ENCODE measurements around the gene ZEB2. TPM values are rescaled to one million over a fixed set of nuclear protein-coding genes. Genes with fewer than 3 reads are reported as not detected.

The ZEB2 gene
- total and polyA plus RNA-seq, 2 of the 8 experiments (the other 6 are each of a cell fraction or from before 2014, with no cell fraction given), result 0.38 TPM; not detected in 1

DNA sequence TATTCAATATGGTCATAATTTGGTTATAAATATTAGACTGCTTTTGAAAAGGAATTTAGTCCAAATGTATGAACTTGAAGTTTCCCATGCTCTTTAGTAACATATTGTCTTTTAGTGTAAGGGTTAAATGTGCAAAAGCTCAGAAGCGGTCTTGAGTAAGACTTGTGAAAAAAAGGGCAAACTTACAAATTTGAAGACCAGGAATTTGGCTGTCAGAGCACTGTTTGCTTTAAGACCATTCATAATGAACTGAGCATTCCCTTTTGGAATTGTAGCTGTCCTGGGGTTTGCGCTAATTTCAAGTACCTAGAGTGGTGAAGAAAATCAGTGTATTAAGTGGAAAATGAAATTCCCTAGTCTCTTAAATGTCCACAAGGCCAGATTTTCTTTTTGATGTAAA, 6.9 kb upstream of the ZEB2 start:
- Histone ChIP-seq H2BK20ac (ENCODE audit: low read length) (no peak overlapping the region), H3K27ac (ENCODE audit: low read depth, low read length) (no peak overlapping the region), H3K9ac (replicated peaks in 1 of 4; ENCODE audit: extremely low read depth in 1 of 4, low read depth in 3 of 4, low read length in 3 of 4) (no peak overlapping the region), H2BK5ac (ENCODE audit: low read depth, low read length) (no peak overlapping the region), H4K5ac (ENCODE audit: insufficient read length, low read depth, low read length) (no peak overlapping the region), H3K79me2 (ENCODE audit: control insufficient read depth in 1 of 2, insufficient read depth in 2 of 2, low read length in 2 of 2) (no peaks in the 10 kb centered on the region), H2AFZ (ENCODE audit: low read length) (no peak overlapping the region), H4K20me1 (replicated peaks in 1 of 2; ENCODE audit: control insufficient read depth in 1 of 2, insufficient read depth in 2 of 2, low read length in 2 of 2) (no peaks in the 10 kb centered on the region), H2AK5ac (ENCODE audit: low read depth, low read length) (no peak overlapping the region), H3K9me3 (ENCODE audit: insufficient read depth in 2 of 2, low read depth in 1 of 2, low read length in 1 of 2) (no peaks in the 10 kb centered on the region), H3K18ac (ENCODE audit: extremely low read depth, low read length) (no peak overlapping the region), H3K4ac (replicated peaks; ENCODE audit: insufficient read length, low read depth, low read length) (no peak overlapping the region), H3K79me1 (ENCODE audit: low read depth, low read length) (no peaks in the 10 kb centered on the region), H3K4me1 (replicated peaks in 1 of 4; ENCODE audit: control insufficient read depth in 3 of 4, insufficient read depth in 4 of 4, low read length in 3 of 4) (peaks cover 0 to 4% (median 0%) of the 10 kb centered on the region in 4 experiments; a peak in 2 of 7 replicates), H3K23ac (ENCODE audit: insufficient read length) (no peak overlapping the region), H3K27me3 (replicated peaks in 1 of 4; ENCODE audit: control insufficient read depth in 3 of 4, extremely low read depth in 1 of 4, insufficient read depth in 3 of 4, low read length in 3 of 4) (peaks cover 0 to 3% (median 2%) of the 10 kb centered on the region in 4 experiments; a peak in 4 of 7 replicates), H4K91ac (replicated peaks; ENCODE audit: insufficient read length, low read length) (no peak overlapping the region), H2BK12ac (ENCODE audit: low read depth, low read length) (no peak overlapping the region), H4K8ac (ENCODE audit: extremely low read depth, insufficient read depth, low read length) (no peak overlapping the region), H3K23me2 (ENCODE audit: low read depth, low read length) (peaks cover 14% of the 10 kb centered on the region), H3K56ac (replicated peaks; ENCODE audit: insufficient read length, low read depth, low read length) (no peak overlapping the region), H2BK15ac (ENCODE audit: low read length) (no peak overlapping the region), H3K4me3 (ENCODE audit: extremely low read depth in 1 of 4, insufficient read depth in 2 of 4, low read depth in 3 of 4, low read length in 4 of 4) (no peak overlapping the region), H2BK120ac (replicated peaks; ENCODE audit: low read depth, low read length) (no peak overlapping the region), H3K4me2 (ENCODE audit: insufficient read depth in 1 of 2, low read depth in 2 of 2, low read length in 2 of 2) (no peak overlapping the region), H3K14ac (ENCODE audit: insufficient read length) (no peak overlapping the region), H3K36me3 (ENCODE audit: control insufficient read depth in 2 of 4, insufficient read depth in 4 of 4, low read length in 3 of 4) (no peaks in the 10 kb centered on the region)
- no peak for DNase-seq (ENCODE audit: low read depth in 1 of 2, low spot score in 2 of 2)
- no peak for FAIRE-seq
- WGBS, 2 experiments (ENCODE audit: extremely low coverage in 1 of 2, insufficient coverage in 1 of 2, insufficient read length in 1 of 2, insufficient replicate concordance in 2 of 2, low coverage in 1 of 2, low lambda C conversion rate in 2 of 2, missing lambda C conversion rate in 1 of 2), result 80% methylated on average over 2 of the region's 2 CpGs; no CpG with 5 or more reads in 1 of the 2 experiments
- POLR2A ChIA-PET (ENCODE audit: partially characterized antibody), result no interaction called here
- CTCF ChIA-PET (ENCODE audit: partially characterized antibody), result interaction anchor here (0.6 kb wide), 1 partner anchor 36 kb away, joined by 3 read pairs; no protein-coding TSS in a partner anchor
